ENCODE results near the gene VPS4A.

DNA sequence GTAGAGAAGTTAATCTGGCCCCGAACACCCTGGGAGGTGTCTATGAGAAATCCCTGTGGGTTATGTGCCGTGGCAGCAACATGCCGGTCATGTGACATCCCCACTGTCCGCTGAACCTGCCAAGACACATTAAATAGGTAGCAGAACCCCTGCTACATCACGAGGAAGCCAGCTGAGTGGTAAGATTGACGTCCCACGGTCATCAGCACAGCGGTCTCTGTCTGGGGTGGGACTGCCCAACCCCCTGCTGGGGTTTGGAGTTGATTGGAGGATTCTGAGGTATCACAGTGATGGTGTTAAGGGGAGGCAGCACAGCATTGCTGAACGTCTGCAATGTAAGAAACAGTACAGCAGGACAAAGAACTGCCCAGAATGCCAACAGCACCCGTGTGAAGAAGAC lies 38.4 kb downstream of the VPS4A start:
- TF ChIP-seq, protein P1, sequence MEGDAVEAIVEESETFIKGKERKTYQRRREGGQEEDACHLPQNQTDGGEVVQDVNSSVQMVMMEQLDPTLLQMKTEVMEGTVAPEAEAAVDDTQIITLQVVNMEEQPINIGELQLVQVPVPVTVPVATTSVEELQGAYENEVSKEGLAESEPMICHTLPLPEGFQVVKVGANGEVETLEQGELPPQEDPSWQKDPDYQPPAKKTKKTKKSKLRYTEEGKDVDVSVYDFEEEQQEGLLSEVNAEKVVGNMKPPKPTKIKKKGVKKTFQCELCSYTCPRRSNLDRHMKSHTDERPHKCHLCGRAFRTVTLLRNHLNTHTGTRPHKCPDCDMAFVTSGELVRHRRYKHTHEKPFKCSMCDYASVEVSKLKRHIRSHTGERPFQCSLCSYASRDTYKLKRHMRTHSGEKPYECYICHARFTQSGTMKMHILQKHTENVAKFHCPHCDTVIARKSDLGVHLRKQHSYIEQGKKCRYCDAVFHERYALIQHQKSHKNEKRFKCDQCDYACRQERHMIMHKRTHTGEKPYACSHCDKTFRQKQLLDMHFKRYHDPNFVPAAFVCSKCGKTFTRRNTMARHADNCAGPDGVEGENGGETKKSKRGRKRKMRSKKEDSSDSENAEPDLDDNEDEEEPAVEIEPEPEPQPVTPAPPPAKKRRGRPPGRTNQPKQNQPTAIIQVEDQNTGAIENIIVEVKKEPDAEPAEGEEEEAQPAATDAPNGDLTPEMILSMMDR (IDR thresholded peaks at IDR 0.05): no peak
- TF ChIP-seq POLR2A (IDR thresholded peaks at IDR 0.05): no peak
